KG1 (cell line): Measurements from ENCODE around the gene SRP19.
"Not testable (repeated sequence)": the region's sequence is repeated elsewhere in the genome, so short reads cannot be mapped to it uniquely, and the experiment has no call there.

ENCODE experiments used
- DNase-seq: peaks from one replicate; lab custom pipeline; 2025; lab: John Stamatoyannopoulos, UW

Gene SRP19

GRCh38 chr5:112860929-112861637, at the start of gene SRP19:
Gene SRP19, plus strand, starts transcription at chr5:112861287. Its CDS starts 90 bp downstream, at chr5:112861377.
- DNase-seq: peak; percentile 66

GRCh38 chr5:112812549-112812948, 48.5 kb upstream of the SRP19 start:
- no peak for DNase-seq

- DNase-seq: no peak
These were observed 40.8 kb upstream of the SRP19 start for GRCh38 chr5:112820246-112820645.

- no peak for DNase-seq
These were observed 38.6 kb upstream of the SRP19 start for GRCh38 chr5:112822456-112822855.

GRCh38 chr5:112823181-112823580, 37.9 kb upstream of the SRP19 start:
- no peak for DNase-seq

GRCh38 chr5:112823656-112824055, 37.4 kb upstream of the SRP19 start:
- no peak for DNase-seq

- no peak for DNase-seq
These were observed 36.9 kb upstream of the SRP19 start for GRCh38 chr5:112824197-112824596.

- no peak for DNase-seq
These were observed 30.7 kb upstream of the SRP19 start for GRCh38 chr5:112830378-112830777.

GRCh38 chr5:112833971-112834370, 27.1 kb upstream of the SRP19 start:
- DNase-seq: no peak

GRCh38 chr5:112844489-112844888, 16.6 kb upstream of the SRP19 start:
- no peak for DNase-seq

- DNase-seq: no peak
These were observed 14.5 kb upstream of the SRP19 start for GRCh38 chr5:112846556-112846955.

GRCh38 chr5:112847306-112847705, 13.8 kb upstream of the SRP19 start:
- DNase-seq: no peak

- peak; percentile 2 for DNase-seq
These were observed 12.8 kb upstream of the SRP19 start for GRCh38 chr5:112848116-112848811.

GRCh38 chr5:112849912-112850311, 11.2 kb upstream of the SRP19 start:
- DNase-seq: no peak

- no peak for DNase-seq
These were observed 6.4 kb upstream of the SRP19 start for GRCh38 chr5:112854651-112855050.

GRCh38 chr5:112857866-112858265, 3.2 kb upstream of the SRP19 start:
- DNase-seq: no peak

- not testable (repeated sequence) for DNase-seq
These were observed 537 bp upstream of the SRP19 start for GRCh38 chr5:112860571-112860928.

GRCh38 chr5:112861638-112861985, 525 bp downstream of the SRP19 start:
- DNase-seq: no peak

- DNase-seq: no peak
These were observed 998 bp downstream of the SRP19 start for GRCh38 chr5:112862085-112862484.

GRCh38 chr5:112863549-112863948, 2.5 kb downstream of the SRP19 start:
- DNase-seq: no peak

GRCh38 chr5:112865128-112865527, 4.0 kb downstream of the SRP19 start:
- DNase-seq: no peak

- DNase-seq: no peak
These were observed 5.7 kb downstream of the SRP19 start for GRCh38 chr5:112866739-112867138.

- no peak for DNase-seq
These were observed 6.3 kb downstream of the SRP19 start for GRCh38 chr5:112867411-112867810.

- DNase-seq: no peak
These were observed 8.9 kb downstream of the SRP19 start for GRCh38 chr5:112869948-112870347.
